Stimulated activated CD4-positive, alpha-beta T cell treated with anti-CD3 and anti-CD28 coated beads, TNF-alpha, amount 100 ng/mL, for 1 hour (primary cell): Measurements from ENCODE around the gene ANTXR2.

Source experiments
- DNase-seq, 3 donors: peaks; one replicate each; pipeline ENCODE4 v3.0.0-alpha.2; 2020; ENCODE audit warnings: low read depth in 3 of 3, low spot score in 1 of 3

Gene ANTXR2

GRCh38 chr4:80069837-80070731 lies 2.9 kb downstream of the ANTXR2 start:
- no peak for DNase-seq

- no peak for DNase-seq
Observed at GRCh38 chr4:80069108-80069836, 3.8 kb downstream of the ANTXR2 start.

GRCh38 chr4:80065601-80066000 lies 7.4 kb downstream of the ANTXR2 start:
- DNase-seq, result no peak

- no peak for DNase-seq
Observed at GRCh38 chr4:80062527-80062926, 10.5 kb downstream of the ANTXR2 start.

- DNase-seq, result no peak
Observed at GRCh38 chr4:80060804-80061203, 12.2 kb downstream of the ANTXR2 start.

- DNase-seq, result no peak
Observed at GRCh38 chr4:80058740-80059139, 14.3 kb downstream of the ANTXR2 start.

GRCh38 chr4:80054375-80054774 lies 18.7 kb downstream of the ANTXR2 start:
- DNase-seq, result no peak

- no peak for DNase-seq
Observed at GRCh38 chr4:80053140-80053910, 19.7 kb downstream of the ANTXR2 start.

- no peak for DNase-seq
Observed at GRCh38 chr4:80049813-80050534, 23.1 kb downstream of the ANTXR2 start.

- no peak for DNase-seq
Observed at GRCh38 chr4:80049402-80049801, 23.6 kb downstream of the ANTXR2 start.

GRCh38 chr4:80045786-80046185 lies 27.2 kb downstream of the ANTXR2 start:
- DNase-seq, result no peak

- DNase-seq, result no peak
Observed at GRCh38 chr4:80043541-80043940, 29.5 kb downstream of the ANTXR2 start.

- DNase-seq, result no peak
Observed at GRCh38 chr4:80042821-80043220, 30.2 kb downstream of the ANTXR2 start.

- no peak for DNase-seq
Observed at GRCh38 chr4:80037864-80038263, 35.2 kb downstream of the ANTXR2 start.

- no peak for DNase-seq
Observed at GRCh38 chr4:80036949-80037685, 35.9 kb downstream of the ANTXR2 start.

- DNase-seq, result no peak
Observed at GRCh38 chr4:80036306-80036705, 36.7 kb downstream of the ANTXR2 start.

GRCh38 chr4:80035336-80035735 lies 37.7 kb downstream of the ANTXR2 start:
- no peak for DNase-seq

GRCh38 chr4:80033581-80033980 lies 39.4 kb downstream of the ANTXR2 start:
- no peak for DNase-seq

- DNase-seq, result no peak
Observed at GRCh38 chr4:80029364-80029763, 43.7 kb downstream of the ANTXR2 start.

- no peak for DNase-seq
Observed at GRCh38 chr4:80027611-80028010, 45.4 kb downstream of the ANTXR2 start.
